AML-193 (cell line): Measurements from ENCODE around the gene RAI14.
"Not testable (repeated sequence)": the region's sequence is repeated elsewhere in the genome, so short reads cannot be mapped to it uniquely, and the experiment has no call there.

Source experiments
- DNase-seq, 2 experiments: peaks; one replicate each; lab custom pipeline; 2025; lab: John Stamatoyannopoulos, UW

RAI14 gene

GRCh38 chr5:34699155-34700077 lies 43.3 kb downstream of the RAI14 start:
- no peak for DNase-seq

GRCh38 chr5:34700078-34700452 lies 43.9 kb downstream of the RAI14 start:
- DNase-seq: no peak

- not testable (repeated sequence) for DNase-seq
Measured at GRCh38 chr5:34701442-34701841, 45.3 kb downstream of the RAI14 start.

GRCh38 chr5:34703767-34704713 lies 47.9 kb downstream of the RAI14 start:
- no peak for DNase-seq

GRCh38 chr5:34706084-34706483 lies 50.0 kb downstream of the RAI14 start:
- no peak for DNase-seq

GRCh38 chr5:34707451-34708107 lies 51.5 kb downstream of the RAI14 start:
- DNase-seq: no peak

GRCh38 chr5:34708777-34709176 lies 52.6 kb downstream of the RAI14 start:
- no peak for DNase-seq

GRCh38 chr5:34709861-34710673 lies 53.9 kb downstream of the RAI14 start:
- no peak for DNase-seq

GRCh38 chr5:34712565-34712964 lies 56.4 kb downstream of the RAI14 start:
- no peak for DNase-seq

GRCh38 chr5:34715711-34716110 lies 59.6 kb downstream of the RAI14 start:
- no peak for DNase-seq

GRCh38 chr5:34716986-34717385 lies 60.9 kb downstream of the RAI14 start:
- no peak for DNase-seq

- no peak for DNase-seq
Measured at GRCh38 chr5:34717426-34718327, 61.5 kb downstream of the RAI14 start.

- DNase-seq: no peak
Measured at GRCh38 chr5:34718516-34718915, 62.4 kb downstream of the RAI14 start.

GRCh38 chr5:34719029-34719428 lies 62.9 kb downstream of the RAI14 start:
- no peak for DNase-seq

GRCh38 chr5:34721327-34721726 lies 65.2 kb downstream of the RAI14 start:
- DNase-seq: no peak

- no peak for DNase-seq
Measured at GRCh38 chr5:34722183-34722582, 66.1 kb downstream of the RAI14 start.

GRCh38 chr5:34724741-34725140 lies 68.6 kb downstream of the RAI14 start:
- DNase-seq: no peak

GRCh38 chr5:34727166-34727749 lies 71.1 kb downstream of the RAI14 start:
- not testable (repeated sequence) for DNase-seq

GRCh38 chr5:34728236-34728635 lies 72.1 kb downstream of the RAI14 start:
- DNase-seq: no peak
